H1 (cell line): ENCODE data around the gene TMPRSS2. TPM values are rescaled to one million over a fixed set of nuclear protein-coding genes. Genes with fewer than 3 reads are reported as not detected.

Source experiments
- CTCF ChIA-PET: fragments of 300-600 bp; sonication (Branson Sonifier 250); formaldehyde crosslinking; loops from one replicate; lab custom pipeline; 2021; ENCODE audit not compliant: partially characterized antibody; lab: Charles Lee
- POLR2A ChIA-PET: fragments of 300-600 bp; sonication (Branson Sonifier 250); formaldehyde crosslinking; loops from one replicate; lab custom pipeline; 2021; ENCODE audit warnings: inconsistent platforms; ENCODE audit not compliant: partially characterized antibody; lab: Charles Lee
- DNase-seq, 2 experiments: peaks; one replicate each; pipeline versions ENCODE4 v3.0.0 to v3.0.0-alpha.2; 2010 to 2022; ENCODE audit warnings: low spot score in 2 of 2, low read depth in 1 of 2, mixed read lengths in 1 of 2
- FAIRE-seq: peaks from 2 replicates; lab custom pipeline; 2011; peaks lifted over from hg19 to GRCh38; lab: Jason Lieb, UNC
- H2AFZ ChIP-seq: 2 replicates; pipeline ENCODE4 v1.8.1; 2012; ENCODE audit warnings: low read length, inconsistent platforms
- H2AK5ac ChIP-seq: 2 replicates; pipeline ENCODE4 v1.6.1; 2013; ENCODE audit warnings: low read depth, low read length
- H2BK120ac ChIP-seq: replicated peaks from 2 replicates; pipeline ENCODE3; 2013; ENCODE audit warnings: low read depth, low read length, inconsistent platforms
- H2BK12ac ChIP-seq: 2 replicates; pipeline ENCODE4 v1.6.1; 2013; ENCODE audit warnings: low read depth, low read length
- H2BK15ac ChIP-seq: 2 replicates; pipeline ENCODE4 v1.6.1; 2013; ENCODE audit warnings: low read length
- H2BK20ac ChIP-seq: 2 replicates; pipeline ENCODE4 v1.6.1; 2013; ENCODE audit warnings: low read length
- H2BK5ac ChIP-seq: 2 replicates; pipeline ENCODE4 v1.6.1; 2013; ENCODE audit warnings: low read depth, low read length
- H3K14ac ChIP-seq: 2 replicates; pipeline ENCODE4 v1.6.1; 2013; ENCODE audit warnings: inconsistent platforms; ENCODE audit not compliant: insufficient read length
- H3K18ac ChIP-seq: 2 replicates; pipeline ENCODE4 v1.6.1; 2013; ENCODE audit warnings: low read length; ENCODE audit errors: extremely low read depth
- H3K23ac ChIP-seq: 2 replicates; pipeline ENCODE4 v1.6.1; 2013; ENCODE audit warnings: inconsistent platforms; ENCODE audit not compliant: insufficient read length
- H3K23me2 ChIP-seq: 2 replicates; pipeline ENCODE4 v1.6.1; 2013; ENCODE audit warnings: low read depth, low read length
- H3K27ac ChIP-seq: 2 replicates; pipeline ENCODE4 v1.6.1; 2011; ENCODE audit warnings: low read depth, low read length, inconsistent platforms
- H3K27me3 ChIP-seq, 4 experiments: replicated peaks in 1 of 4; 1 replicate in 1 of 4; 2 replicates in 3 of 4; pipeline versions ENCODE4 v1.6.1 to v1.8.1; 2011 to 2013; ENCODE audit warnings: low read length in 3 of 4, mild to moderate bottlenecking in 3 of 4, inconsistent platforms in 2 of 4, mixed read lengths in 2 of 4, moderate library complexity in 1 of 4; ENCODE audit not compliant: control insufficient read depth in 3 of 4, insufficient read depth in 3 of 4; ENCODE audit errors: extremely low read depth in 1 of 4
- H3K36me3 ChIP-seq, 4 experiments: 2 replicates each; pipeline versions ENCODE4 v1.6.1 to v1.8.1; 2011 to 2013; ENCODE audit warnings: mild to moderate bottlenecking in 4 of 4, low read length in 3 of 4, moderate library complexity in 2 of 4, control low read depth in 1 of 4, inconsistent platforms in 1 of 4; ENCODE audit not compliant: insufficient read depth in 4 of 4, control insufficient read depth in 2 of 4
- H3K4ac ChIP-seq: replicated peaks from 2 replicates; pipeline ENCODE3; 2013; ENCODE audit warnings: low read length, low read depth, mixed read lengths, inconsistent platforms; ENCODE audit not compliant: insufficient read length
- H3K4me1 ChIP-seq, 4 experiments: replicated peaks in 1 of 4; 1 replicate in 1 of 4; 2 replicates in 3 of 4; pipeline versions ENCODE4 v1.6.1 to v1.8.1; 2011 to 2013; ENCODE audit warnings: low read length in 3 of 4, inconsistent platforms in 2 of 4, mixed read lengths in 1 of 4; ENCODE audit not compliant: insufficient read depth in 4 of 4, control insufficient read depth in 3 of 4
- H3K4me2 ChIP-seq, 2 experiments: 2 replicates each; pipeline versions ENCODE4 v1.6.1 to v1.8.1; 2011 to 2013; ENCODE audit warnings: low read depth in 2 of 2, low read length in 2 of 2, control low read depth in 1 of 2, inconsistent platforms in 1 of 2, mild to moderate bottlenecking in 1 of 2; ENCODE audit not compliant: insufficient read depth in 1 of 2
- H3K4me3 ChIP-seq, 4 experiments: fragments of 200-600, 300-600 bp in 1 of 4; sonication (generic), shearing (Covaris generic), sonication (Bioruptor Twin) in 1 of 4; 2 replicates each; pipeline versions ENCODE4 v1.5.1 to v1.8.1; 2011 to 2016; ENCODE audit warnings: low read length in 4 of 4, low read depth in 3 of 4, control low read depth in 2 of 4, inconsistent platforms in 2 of 4, mild to moderate bottlenecking in 2 of 4, mixed read lengths in 1 of 4, moderate library complexity in 1 of 4; ENCODE audit not compliant: insufficient read depth in 2 of 4; ENCODE audit errors: extremely low read depth in 1 of 4
- H3K56ac ChIP-seq: replicated peaks from 2 replicates; pipeline ENCODE3; 2013; ENCODE audit warnings: low read depth, mild to moderate bottlenecking, mixed read lengths, low read length, inconsistent platforms; ENCODE audit not compliant: insufficient read length
- H3K79me1 ChIP-seq: 2 replicates; pipeline ENCODE4 v1.6.1; 2013; ENCODE audit warnings: low read depth, low read length, control low read depth
- H3K79me2 ChIP-seq, 2 experiments: 2 replicates each; pipeline versions ENCODE4 v1.6.1 to v1.8.1; 2012 to 2013; ENCODE audit warnings: low read length in 2 of 2, mild to moderate bottlenecking in 2 of 2, inconsistent platforms in 1 of 2; ENCODE audit not compliant: insufficient read depth in 2 of 2, control insufficient read depth in 1 of 2
- H3K9ac ChIP-seq, 4 experiments: replicated peaks in 1 of 4; 1 replicate in 1 of 4; 2 replicates in 3 of 4; pipeline versions ENCODE4 v1.6.1 to v1.8.1; 2011 to 2013; ENCODE audit warnings: low read depth in 3 of 4, low read length in 3 of 4, control low read depth in 2 of 4, mild to moderate bottlenecking in 2 of 4, moderate library complexity in 2 of 4, inconsistent platforms in 1 of 4; ENCODE audit errors: extremely low read depth in 1 of 4
- H3K9me3 ChIP-seq, 2 experiments: 2 replicates each; pipeline versions ENCODE4 v1.6.1 to v1.8.1; 2012 to 2013; ENCODE audit warnings: mild to moderate bottlenecking in 2 of 2, moderate library complexity in 2 of 2, control low read depth in 1 of 2, inconsistent platforms in 1 of 2, low read depth in 1 of 2, low read length in 1 of 2, mixed read lengths in 1 of 2; ENCODE audit not compliant: insufficient read depth in 2 of 2
- H4K20me1 ChIP-seq, 2 experiments: replicated peaks in 1 of 2; 2 replicates each; pipeline versions ENCODE3 to v1.8.1; 2011 to 2013; ENCODE audit warnings: inconsistent platforms in 2 of 2, low read length in 2 of 2, mild to moderate bottlenecking in 1 of 2; ENCODE audit not compliant: insufficient read depth in 2 of 2, control insufficient read depth in 1 of 2
- H4K5ac ChIP-seq: 2 replicates; pipeline ENCODE4 v1.6.1; 2013; ENCODE audit warnings: low read length, low read depth, mixed read lengths, inconsistent platforms; ENCODE audit not compliant: insufficient read length
- H4K8ac ChIP-seq: 2 replicates; pipeline ENCODE4 v1.8.0; 2013; ENCODE audit warnings: mild to moderate bottlenecking, moderate library complexity, low read length, inconsistent platforms; ENCODE audit not compliant: insufficient read depth; ENCODE audit errors: extremely low read depth
- H4K91ac ChIP-seq: replicated peaks from 2 replicates; pipeline ENCODE3; 2013; ENCODE audit warnings: low read length, mixed read lengths, inconsistent platforms; ENCODE audit not compliant: insufficient read length
- GABPA ChIP-seq: IDR thresholded peaks from 2 replicates; pipeline ENCODE4 v1.6.1; 2011; ENCODE audit warnings: mild to moderate bottlenecking, low read length, moderate library complexity, borderline replicate concordance; ENCODE audit not compliant: insufficient read depth
- KDM5A ChIP-seq: fragments of 200-600 bp; IDR thresholded peaks from 2 replicates; pipeline ENCODE4 v1.7.1; 2012; ENCODE audit warnings: mild to moderate bottlenecking, low read length, inconsistent platforms, mixed read lengths
- WGBS, 2 experiments: shearing (Covaris generic) in 1 of 2; methylation state at CpG; one replicate each; pipeline versions ENCODE4 v1.1.6 to v1.1.7; 2013 to 2015; ENCODE audit warnings: low lambda C conversion rate in 2 of 2, mixed read lengths in 2 of 2, inconsistent platforms in 1 of 2, low coverage in 1 of 2, missing lambda C conversion rate in 1 of 2; ENCODE audit not compliant: insufficient replicate concordance in 2 of 2, insufficient coverage in 1 of 2, insufficient read length in 1 of 2; ENCODE audit errors: extremely low coverage in 1 of 2, missing lambda C conversion rate in 1 of 2; 5-methylcytosine and 5-hydroxymethylcytosine counted together
- polyA plus RNA-seq, 7 experiments: library from polyadenylated mRNA; depleted of rRNA in 3 of 7; stranded (reverse) in 5 of 7; unstranded in 2 of 7; fragments of >200 nt in 5 of 7; fragments of 200-250 nt in 2 of 7; gene quantifications; 1 replicate in 5 of 7; 2 replicates in 1 of 7; 4 replicates in 1 of 7; pipeline versions ENCODE4 v1.2.1 to v1.2.3, GENCODE V29; 2011 to 2013; ENCODE audit warnings: missing spikeins in 2 of 7, mixed read lengths in 2 of 7
- total RNA-seq: library from RNA; stranded (reverse); fragmentation: NEBNext Ultra II Directional; extraction: Animal tissue kit (Norgen Biotek cat#: 25700); gene quantifications from 2 replicates; pipeline ENCODE4 v1.2.1, GENCODE V29; 2021

The TMPRSS2 gene
- total and polyA plus RNA-seq, 2 of the 8 experiments (the other 6 are each of a cell fraction or from before 2014, with no cell fraction given): 9.2 to 11.0 TPM

GRCh38 chr21:41487082-41487481, 20.9 kb downstream of the TMPRSS2 start:
- Histone ChIP-seq H2AFZ (no peak overlapping the region), H3K4me1 (peaks cover 0 to 2% (median 0%) of the 10 kb centered on the region in 4 experiments; a peak in 1 of 7 replicates), H3K4ac (no peak overlapping the region), H3K4me2 (no peak overlapping the region), H3K23ac (no peak overlapping the region), H4K91ac (no peak overlapping the region), H4K20me1 (no peaks in the 10 kb centered on the region), H3K56ac (no peak overlapping the region), H2BK20ac (no peak overlapping the region), H2BK15ac (no peak overlapping the region), H3K4me3 (no peak overlapping the region), H2BK12ac (no peak overlapping the region), H3K23me2 (peaks cover 1% of the 10 kb centered on the region; the same call in 1 of the 2 replicates), H3K79me1 (no peaks in the 10 kb centered on the region), H2BK120ac (no peak overlapping the region), H3K9me3 (no peaks in the 10 kb centered on the region), H4K5ac (no peak overlapping the region), H2AK5ac (no peak overlapping the region), H3K27ac (no peak overlapping the region), H4K8ac (no peak overlapping the region), H3K27me3 (no peaks in the 10 kb centered on the region), H3K18ac (no peak overlapping the region), H3K14ac (no peak overlapping the region), H3K36me3 (peaks cover 0 to 8% (median under 1%) of the 10 kb centered on the region in 4 experiments; a peak in 3 of 8 replicates), H2BK5ac (no peak overlapping the region), H3K79me2 (no peaks in the 10 kb centered on the region), H3K9ac (no peak overlapping the region)
- FAIRE-seq (no peak), DNase-seq (no peak)
- POLR2A ChIA-PET: no interaction called here
- WGBS, 2 experiments: 84% methylated on average over 4 of the region's 6 CpGs; no CpG with 5 or more reads in 1 of the 2 experiments
- CTCF ChIA-PET: no interaction called here
- no peak for TF ChIP-seq GABPA
- TF ChIP-seq KDM5A: no peak
